BLaER1 treated with 17β-estradiol and CSF1 and Interleukin-3, amounts not matched to agents 10 nM and 100 nM (cell line): ENCODE data around the gene CSDE1.

ENCODE experiments used
- H3K27ac ChIP-seq, 11 experiments: shearing (Covaris generic); formaldehyde crosslinking; 2 replicates each; pipeline ENCODE4 v1.8.1; 2022
- H3K27me3 ChIP-seq, 11 experiments: shearing (Covaris generic); formaldehyde crosslinking; 2 replicates each; pipeline ENCODE4 v1.8.1; 2022
- H3K36me3 ChIP-seq, 11 experiments: shearing (Covaris generic); formaldehyde crosslinking; 2 replicates each; pipeline ENCODE4 v1.8.1; 2022
- H3K4me1 ChIP-seq, 10 experiments: shearing (Covaris generic); formaldehyde crosslinking; 2 replicates each; pipeline ENCODE4 v1.8.1; 2022
- H3K4me2 ChIP-seq, 11 experiments: shearing (Covaris generic); formaldehyde crosslinking; 2 replicates each; pipeline ENCODE4 v1.8.1; 2022
- H3K4me3 ChIP-seq, 10 experiments: shearing (Covaris generic); formaldehyde crosslinking; 2 replicates each; pipeline ENCODE4 v1.8.1; 2022
- H3K9ac ChIP-seq, 11 experiments: shearing (Covaris generic); formaldehyde crosslinking; 2 replicates each; pipeline ENCODE4 v1.8.1; 2022
- H3K9me3 ChIP-seq, 11 experiments: shearing (Covaris generic); formaldehyde crosslinking; replicated peaks in 1 of 11; 2 replicates each; pipeline ENCODE4 v1.8.1; 2022
- H4K20me1 ChIP-seq, 11 experiments: shearing (Covaris generic); formaldehyde crosslinking; 2 replicates each; pipeline ENCODE4 v1.8.1; 2022
- Cebpa-rat ChIP-seq, 11 experiments: shearing (Covaris generic); IDR thresholded peaks; 2 replicates each; pipeline ENCODE4 v1.8.1; 2022

Gene CSDE1

GRCh38 chr1:114740331-114740730 lies 17.5 kb downstream of the CSDE1 start:
- H3K9me3 ChIP-seq = no peaks in the 10 kb centered on the region
- no peak overlapping the region for H3K4me2 ChIP-seq
- TF ChIP-seq Cebpa-rat (IDR thresholded peaks at IDR 0.05) = no peak
- no peak overlapping the region for H3K4me3 ChIP-seq
- H3K4me1 ChIP-seq = peaks cover 0 to 9% (median 0%) of the 10 kb centered on the region in 10 experiments; a peak in 8 of 20 replicates
- H3K36me3 ChIP-seq = peaks cover 93 to 100% (median 99%) of the 10 kb centered on the region in 11 experiments
- peaks cover 89 to 100% (median 100%) of the 10 kb centered on the region in 11 experiments for H4K20me1 ChIP-seq
- H3K27ac ChIP-seq = no peak overlapping the region
- H3K27me3 ChIP-seq = no peaks in the 10 kb centered on the region
- H3K9ac ChIP-seq = no peak overlapping the region

- peaks cover 98 to 100% (median 100%) of the 10 kb centered on the region in 11 experiments for H3K36me3 ChIP-seq
- no peaks in the 10 kb centered on the region for H3K27me3 ChIP-seq
- peaks cover 68 to 100% (median 81%) of the 10 kb centered on the region in 11 experiments for H4K20me1 ChIP-seq
- no peak overlapping the region for H3K4me2 ChIP-seq
- H3K9ac ChIP-seq = no peak overlapping the region
- H3K4me1 ChIP-seq = no peaks in the 10 kb centered on the region
- TF ChIP-seq Cebpa-rat (IDR thresholded peaks at IDR 0.05) = no peak
- no peak overlapping the region for H3K4me3 ChIP-seq
- no peak overlapping the region for H3K27ac ChIP-seq
- no peaks in the 10 kb centered on the region for H3K9me3 ChIP-seq
Measured at GRCh38 chr1:114737314-114737849, 20.4 kb downstream of the CSDE1 start.

- no peak for TF ChIP-seq Cebpa-rat (IDR thresholded peaks at IDR 0.05)
- Histone ChIP-seq H3K9ac (no peak overlapping the region), H3K9me3 (no peaks in the 10 kb centered on the region), H3K4me3 (no peak overlapping the region), H3K4me2 (no peak overlapping the region), H3K4me1 (no peaks in the 10 kb centered on the region), H3K27me3 (no peaks in the 10 kb centered on the region), H3K36me3 (peaks cover 99 to 100% (median 100%) of the 10 kb centered on the region in 11 experiments), H4K20me1 (peaks cover 55 to 98% (median 75%) of the 10 kb centered on the region in 11 experiments; a peak in 21 of 22 replicates), H3K27ac (no peak overlapping the region)
Measured at GRCh38 chr1:114735479-114735878, 22.3 kb downstream of the CSDE1 start.

GRCh38 chr1:114729782-114730181 lies 28.0 kb downstream of the CSDE1 start:
- Histone ChIP-seq H3K4me3 (no peak overlapping the region), H3K36me3 (peaks cover 99 to 100% (median 100%) of the 10 kb centered on the region in 11 experiments), H3K9me3 (no peaks in the 10 kb centered on the region), H4K20me1 (peaks cover 31 to 91% (median 62%) of the 10 kb centered on the region in 11 experiments; a peak in 21 of 22 replicates), H3K4me1 (no peaks in the 10 kb centered on the region), H3K27me3 (no peaks in the 10 kb centered on the region), H3K4me2 (no peak overlapping the region), H3K27ac (no peak overlapping the region), H3K9ac (no peak overlapping the region)
- no peak for TF ChIP-seq Cebpa-rat (IDR thresholded peaks at IDR 0.05)

- Histone ChIP-seq H3K4me2 (no peak overlapping the region), H3K9me3 (no peaks in the 10 kb centered on the region), H3K9ac (no peak overlapping the region), H3K27me3 (no peaks in the 10 kb centered on the region), H3K36me3 (peaks cover 99 to 100% (median 100%) of the 10 kb centered on the region in 11 experiments), H4K20me1 (peaks cover 32 to 86% (median 57%) of the 10 kb centered on the region in 11 experiments; a peak in 21 of 22 replicates), H3K4me3 (no peak overlapping the region), H3K4me1 (no peaks in the 10 kb centered on the region), H3K27ac (no peak overlapping the region)
- peak in 1 of 11 experiments; percentile 36; a peak in 1 of 22 replicates for TF ChIP-seq Cebpa-rat (IDR thresholded peaks at IDR 0.05)
Measured at GRCh38 chr1:114728553-114728952, 29.2 kb downstream of the CSDE1 start.

GRCh38 chr1:114725230-114725629 lies 32.6 kb downstream of the CSDE1 start:
- H3K4me1 ChIP-seq = no peaks in the 10 kb centered on the region
- peaks cover 100% of the 10 kb centered on the region in 11 experiments for H3K36me3 ChIP-seq
- no peaks in the 10 kb centered on the region for H3K27me3 ChIP-seq
- H4K20me1 ChIP-seq = peaks cover 30 to 76% (median 56%) of the 10 kb centered on the region in 11 experiments; a peak in 20 of 22 replicates
- H3K27ac ChIP-seq = no peak overlapping the region
- H3K4me2 ChIP-seq = no peak overlapping the region
- TF ChIP-seq Cebpa-rat (IDR thresholded peaks at IDR 0.05) = no peak
- H3K9me3 ChIP-seq = no peaks in the 10 kb centered on the region
- H3K9ac ChIP-seq = no peak overlapping the region
- H3K4me3 ChIP-seq = no peak overlapping the region

- H3K27ac ChIP-seq = no peak overlapping the region
- H3K36me3 ChIP-seq = peaks cover 100% of the 10 kb centered on the region in 11 experiments
- TF ChIP-seq Cebpa-rat (IDR thresholded peaks at IDR 0.05) = no peak
- no peak overlapping the region for H3K4me3 ChIP-seq
- H3K4me1 ChIP-seq = no peaks in the 10 kb centered on the region
- H4K20me1 ChIP-seq = peaks cover 20 to 63% (median 43%) of the 10 kb centered on the region in 11 experiments; a peak in 20 of 22 replicates
- no peaks in the 10 kb centered on the region for H3K9me3 ChIP-seq
- no peak overlapping the region for H3K9ac ChIP-seq
- H3K4me2 ChIP-seq = no peak overlapping the region
- H3K27me3 ChIP-seq = no peaks in the 10 kb centered on the region
Measured at GRCh38 chr1:114723915-114724314, 33.9 kb downstream of the CSDE1 start.

- Histone ChIP-seq H3K9ac (no peak overlapping the region), H3K27me3 (no peaks in the 10 kb centered on the region), H3K27ac (no peak overlapping the region), H4K20me1 (peaks cover 16 to 59% (median 39%) of the 10 kb centered on the region in 11 experiments; a peak in 20 of 22 replicates), H3K4me1 (no peaks in the 10 kb centered on the region), H3K36me3 (peaks cover 100% of the 10 kb centered on the region in 11 experiments), H3K9me3 (no peaks in the 10 kb centered on the region), H3K4me3 (no peak overlapping the region), H3K4me2 (no peak overlapping the region)
- TF ChIP-seq Cebpa-rat (IDR thresholded peaks at IDR 0.05) = no peak
Measured at GRCh38 chr1:114723457-114723856, 34.3 kb downstream of the CSDE1 start.

GRCh38 chr1:114720492-114720891 lies 37.3 kb downstream of the CSDE1 start:
- Histone ChIP-seq H3K27me3 (no peaks in the 10 kb centered on the region), H3K9ac (no peak overlapping the region), H3K4me1 (peaks cover 5 to 13% (median 9%) of the 10 kb centered on the region in 10 experiments), H4K20me1 (peaks cover 0 to 30% (median 22%) of the 10 kb centered on the region in 11 experiments; a peak in 13 of 22 replicates), H3K9me3 (no peaks in the 10 kb centered on the region), H3K27ac (no peak overlapping the region), H3K4me3 (no peak overlapping the region), H3K36me3 (peaks cover 82 to 92% (median 86%) of the 10 kb centered on the region in 11 experiments), H3K4me2 (no peak overlapping the region)
- no peak for TF ChIP-seq Cebpa-rat (IDR thresholded peaks at IDR 0.05)

GRCh38 chr1:114719424-114719787 lies 38.4 kb downstream of the CSDE1 start:
- Histone ChIP-seq H3K27ac (no peak overlapping the region), H3K4me2 (no peak overlapping the region), H3K4me3 (no peak overlapping the region), H3K9me3 (no peaks in the 10 kb centered on the region), H3K4me1 (peaks cover 13 to 22% (median 16%) of the 10 kb centered on the region in 10 experiments), H3K27me3 (no peaks in the 10 kb centered on the region), H3K36me3 (peaks cover 78 to 92% (median 84%) of the 10 kb centered on the region in 11 experiments), H4K20me1 (peaks cover 0 to 28% (median 19%) of the 10 kb centered on the region in 11 experiments; a peak in 8 of 22 replicates), H3K9ac (no peak overlapping the region)
- no peak for TF ChIP-seq Cebpa-rat (IDR thresholded peaks at IDR 0.05)
